GM18511 (cell line): ENCODE measurements around the gene ATP6V0A1.
"Not testable (repeated sequence)": the region's sequence is repeated elsewhere in the genome, so short reads cannot be mapped to it uniquely, and the experiment has no call there.

ENCODE experiments used
- ATAC-seq: cut with Tn5 transposase; IDR thresholded peaks from one replicate; pipeline ENCODE4 v1.9.1; 2021; ENCODE audit warnings: mild to moderate bottlenecking, moderate library complexity; ENCODE audit not compliant: unreplicated experiment

The ATP6V0A1 gene

GRCh38 chr17:42436391-42436790 is 22.3 kb upstream of the ATP6V0A1 start:
- ATAC-seq, result no peak

GRCh38 chr17:42438600-42439567 is 19.8 kb upstream of the ATP6V0A1 start:
- no peak for ATAC-seq

DNA sequence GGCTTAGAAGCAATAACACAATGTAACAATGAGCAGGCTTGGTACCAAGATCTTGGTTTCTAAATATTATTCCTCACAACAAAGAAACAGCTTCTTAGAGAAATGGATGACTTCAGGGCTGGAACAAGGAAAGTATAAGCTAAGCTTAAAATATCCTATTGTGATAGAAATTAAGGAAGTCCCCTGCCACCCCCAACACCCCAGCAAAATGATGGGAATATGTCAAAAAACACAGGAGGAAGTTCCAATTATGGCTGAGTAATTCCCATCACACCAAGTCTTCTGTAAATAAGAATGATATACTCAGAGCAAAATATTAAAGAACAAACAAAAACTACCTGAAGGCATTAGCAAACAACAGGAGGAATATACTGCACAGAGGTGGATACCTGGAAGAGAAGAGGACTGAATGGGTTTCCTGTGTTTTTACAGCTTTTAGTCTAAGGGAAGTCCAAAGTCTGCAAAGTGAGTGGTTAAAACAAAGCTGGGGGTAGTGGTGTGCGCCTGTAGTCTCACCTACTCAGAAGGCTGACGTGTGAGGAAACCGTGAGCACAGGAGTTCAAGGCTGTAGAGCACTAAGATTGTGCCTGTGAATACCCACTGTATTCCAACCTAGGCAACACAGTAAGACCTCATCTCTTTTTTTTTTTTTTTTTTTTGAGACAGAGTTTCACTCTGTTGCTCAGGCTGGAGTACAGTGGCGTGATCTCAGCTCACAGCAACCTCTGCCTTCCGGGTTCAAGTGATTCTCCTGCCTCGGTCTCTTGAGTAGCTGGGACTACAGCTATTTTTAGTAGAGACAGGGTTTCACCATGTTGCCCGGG is 17.1 kb upstream of the ATP6V0A1 start:
- no peak for ATAC-seq

DNA sequence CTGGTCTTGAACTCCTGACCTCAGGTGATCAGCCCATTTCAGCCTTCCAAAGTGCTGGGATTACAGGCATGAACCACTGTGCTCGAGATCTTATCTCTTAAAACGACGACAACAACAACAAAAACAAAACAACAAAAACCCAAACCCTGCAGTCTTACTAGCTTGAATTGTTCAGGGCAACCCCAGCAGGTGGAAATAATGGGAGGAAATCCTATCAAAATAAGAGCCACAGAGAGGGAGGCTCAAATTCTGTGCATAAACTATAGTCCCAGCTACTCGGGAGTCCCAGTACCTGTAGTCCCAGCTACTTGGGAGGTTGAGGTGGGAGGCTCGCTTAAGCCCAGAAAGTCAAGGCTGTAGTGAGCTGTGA is 16.5 kb upstream of the ATP6V0A1 start:
- ATAC-seq, result no peak

GRCh38 chr17:42449176-42449575 is 9.5 kb upstream of the ATP6V0A1 start:
- ATAC-seq, result not testable (repeated sequence)

DNA sequence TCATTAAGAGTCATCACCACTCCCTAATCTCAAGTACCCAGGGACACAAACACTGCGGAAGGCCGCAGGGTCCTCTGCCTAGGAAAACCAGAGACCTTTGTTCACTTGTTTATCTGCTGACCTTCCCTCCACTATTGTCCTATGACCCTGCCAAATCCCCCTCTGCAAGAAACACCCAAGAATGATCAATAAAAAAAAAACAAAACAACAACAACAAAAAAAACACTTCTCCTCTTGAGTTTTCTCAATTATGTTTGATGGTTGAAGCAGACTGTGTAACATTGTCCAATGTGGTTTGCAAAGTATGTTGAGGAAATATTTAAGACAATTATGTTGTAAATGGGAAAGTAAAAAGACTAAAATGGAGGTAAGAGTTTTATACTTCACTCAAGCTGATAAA is 8.8 kb upstream of the ATP6V0A1 start:
- ATAC-seq, result not testable (repeated sequence)

DNA sequence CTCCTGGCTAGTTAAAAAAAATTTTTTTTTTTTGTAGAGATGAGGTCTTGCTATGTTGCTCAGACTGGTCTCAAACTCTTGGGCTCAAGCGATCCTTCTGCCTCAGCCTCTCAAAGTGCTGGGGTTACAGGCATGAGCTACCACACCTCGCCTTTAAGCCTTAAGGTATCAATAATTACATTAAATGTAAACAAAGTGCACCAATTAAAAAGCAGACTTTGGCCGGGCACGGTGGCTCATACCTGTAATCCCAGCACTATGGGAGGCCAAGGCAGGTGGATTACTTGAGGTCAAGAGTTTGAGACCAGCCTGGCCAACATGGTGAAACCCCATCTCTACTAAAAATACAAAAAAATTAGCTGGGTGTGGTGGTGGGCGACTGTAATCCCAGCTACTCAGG is 7.4 kb upstream of the ATP6V0A1 start:
- not testable (repeated sequence) for ATAC-seq

GRCh38 chr17:42453439-42453838 is 5.2 kb upstream of the ATP6V0A1 start:
- ATAC-seq, result no peak

DNA sequence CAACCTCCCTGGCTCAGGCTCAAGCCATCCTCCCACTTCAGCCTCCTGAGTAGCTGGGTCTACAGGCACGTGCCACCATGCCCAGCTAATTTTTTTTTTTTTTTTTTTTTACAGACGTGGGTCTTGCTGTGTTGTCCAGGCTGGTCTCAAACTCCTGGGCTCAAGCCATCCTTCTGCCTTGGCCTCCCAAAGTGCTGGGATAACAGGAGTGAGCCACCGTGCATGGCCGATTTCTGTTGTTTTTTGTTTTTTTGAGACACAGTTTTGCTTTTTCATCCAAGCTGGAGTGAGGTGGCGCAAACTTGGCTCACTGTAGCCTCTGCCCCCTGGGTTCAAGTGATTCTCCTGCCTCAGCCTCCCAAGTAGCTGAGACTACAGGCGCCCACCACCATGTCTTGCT is 3.7 kb upstream of the ATP6V0A1 start:
- not testable (repeated sequence) for ATAC-seq

DNA sequence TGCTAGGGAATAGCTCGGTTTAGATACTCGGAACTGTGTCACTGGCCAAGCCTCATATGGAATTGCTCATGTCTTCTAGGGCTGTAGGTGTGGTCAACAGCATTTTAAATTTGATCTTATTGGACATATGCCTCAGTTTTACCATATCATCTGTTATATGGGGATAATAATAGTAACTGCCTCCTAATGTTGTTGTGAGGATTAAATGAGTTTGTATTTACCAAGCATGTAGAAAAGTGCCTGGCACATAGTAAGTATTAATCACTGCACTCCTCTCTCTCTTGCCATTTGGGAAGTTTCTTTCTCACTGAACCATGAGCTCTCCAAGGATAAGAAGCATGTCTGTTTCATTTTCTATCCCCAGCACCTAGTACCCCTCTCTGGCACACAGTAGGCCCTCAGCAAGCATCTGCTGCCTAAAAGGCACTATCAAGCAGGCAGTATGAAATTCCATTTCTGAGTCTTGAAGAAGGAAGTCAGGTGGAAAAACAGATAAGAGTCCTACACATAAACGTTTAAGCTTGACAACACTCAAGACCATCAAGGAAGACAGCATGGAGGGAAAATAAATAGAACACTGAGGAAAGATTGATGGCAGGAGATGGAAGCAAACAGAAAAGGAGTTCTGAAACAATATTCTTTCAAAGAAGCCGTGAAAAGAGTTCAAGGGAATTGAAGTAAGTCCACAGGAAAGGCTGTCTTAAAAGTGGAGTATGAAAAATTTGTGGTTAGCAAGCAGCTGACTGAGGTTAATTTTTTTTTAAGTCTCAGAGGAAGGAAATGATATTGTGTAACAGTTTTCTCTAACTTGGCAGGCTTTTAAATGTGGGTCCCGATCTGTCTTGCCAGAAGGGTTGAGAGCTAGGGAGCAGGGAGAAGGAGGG is 2.2 kb upstream of the ATP6V0A1 start:
- ATAC-seq, result no peak

DNA sequence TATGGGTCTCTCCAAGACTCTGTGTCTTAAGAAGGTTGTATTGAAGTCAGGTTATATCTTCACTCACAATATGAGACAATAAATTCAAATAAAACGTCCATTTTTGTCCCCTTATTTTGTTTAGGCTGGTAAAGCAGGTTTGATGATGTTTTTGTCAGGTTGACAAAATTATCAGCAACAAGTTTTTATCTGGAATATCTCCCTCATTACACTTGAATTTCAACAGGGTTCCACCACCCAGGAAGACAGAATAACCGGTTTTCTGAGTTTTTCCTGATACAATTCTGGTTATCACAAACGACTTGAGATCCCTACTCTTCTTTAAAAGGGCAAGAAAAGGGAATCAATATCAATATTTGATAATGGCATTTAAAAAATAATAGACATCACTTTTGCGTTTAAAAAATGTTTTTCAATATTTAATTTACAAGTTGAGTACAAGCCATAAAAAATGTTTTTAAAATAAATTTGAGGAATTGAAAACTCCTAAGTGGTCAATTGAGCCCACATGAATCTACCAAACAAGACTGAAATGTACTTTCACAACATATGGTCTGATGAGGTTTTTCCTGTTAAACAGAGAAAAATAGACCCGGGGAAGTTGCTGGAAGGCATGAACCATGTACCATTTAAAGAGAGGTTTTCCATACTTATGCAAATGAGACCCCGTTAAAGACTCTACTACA is 1.4 kb upstream of the ATP6V0A1 start:
- ATAC-seq, result no peak

- ATAC-seq, result no peak
Measured at GRCh38 chr17:42459256-42459800, 650 bp downstream of the ATP6V0A1 start.

DNA sequence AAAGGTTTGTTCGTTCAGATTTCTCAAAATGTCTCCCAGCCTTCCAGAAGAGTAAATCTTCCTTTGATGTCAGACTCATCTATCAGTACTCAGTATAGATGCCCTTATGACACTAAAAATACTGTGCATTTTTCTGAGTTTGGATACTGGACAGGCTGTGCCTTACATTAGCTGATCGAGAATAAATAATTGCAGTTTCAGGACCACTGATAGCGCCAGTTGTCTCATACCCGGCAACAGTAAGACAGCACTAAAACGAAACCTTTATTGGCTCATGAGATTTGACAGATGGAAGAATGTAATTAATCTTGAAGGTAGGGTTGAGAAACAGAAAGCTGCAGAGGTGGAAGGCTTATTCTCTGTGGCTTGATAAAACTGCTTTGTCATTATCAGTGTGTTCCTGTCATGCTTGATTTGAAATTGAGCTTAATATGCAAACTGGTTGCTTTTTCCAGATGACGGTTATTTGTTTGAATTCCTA is 1.2 kb downstream of the ATP6V0A1 start:
- ATAC-seq, result no peak

GRCh38 chr17:42460371-42460770 is 1.7 kb downstream of the ATP6V0A1 start:
- no peak for ATAC-seq

DNA sequence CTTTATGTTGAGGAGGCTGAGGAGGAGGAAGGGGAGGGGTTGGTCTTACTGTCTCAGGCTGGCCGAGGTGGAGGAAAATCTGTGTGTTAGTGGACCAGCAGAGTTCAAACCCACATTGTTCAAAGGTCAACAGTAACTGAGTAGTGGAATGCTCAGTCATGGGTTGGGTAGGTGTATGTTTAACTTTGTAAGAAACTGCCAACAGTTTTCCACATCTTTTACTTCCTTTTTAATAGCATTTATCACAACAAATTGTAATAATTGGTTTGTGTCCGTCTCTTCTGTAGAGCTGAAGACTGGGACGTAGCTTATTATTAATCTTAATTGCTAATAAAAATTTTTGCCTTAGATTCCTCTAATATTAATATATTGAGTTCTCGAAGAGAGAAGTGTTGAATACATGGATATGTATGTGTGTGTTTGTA is 5.3 kb downstream of the ATP6V0A1 start:
- no peak for ATAC-seq

DNA sequence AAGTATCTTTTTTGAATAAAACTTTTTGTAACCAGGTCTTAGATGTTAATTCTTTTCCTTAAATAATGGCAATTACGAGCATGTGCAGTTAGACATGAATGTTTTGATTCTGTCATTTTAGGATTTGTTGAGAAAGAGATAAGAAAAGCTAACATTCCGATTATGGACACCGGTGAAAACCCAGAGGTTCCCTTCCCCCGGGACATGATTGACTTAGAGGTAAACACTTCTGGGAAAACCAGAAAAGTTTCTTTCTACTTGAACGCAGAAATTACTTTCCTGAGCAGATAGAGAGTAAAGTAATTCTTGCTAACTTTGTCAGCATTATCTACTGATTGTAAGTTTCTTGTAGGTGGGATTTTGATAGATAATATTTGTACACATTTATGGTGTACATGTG is 9.2 kb downstream of the ATP6V0A1 start:
- ATAC-seq, result no peak

GRCh38 chr17:42472709-42473521 is 14.2 kb downstream of the ATP6V0A1 start:
- ATAC-seq, result no peak

- ATAC-seq, result no peak
Measured at GRCh38 chr17:42474276-42474675, 15.6 kb downstream of the ATP6V0A1 start.

DNA sequence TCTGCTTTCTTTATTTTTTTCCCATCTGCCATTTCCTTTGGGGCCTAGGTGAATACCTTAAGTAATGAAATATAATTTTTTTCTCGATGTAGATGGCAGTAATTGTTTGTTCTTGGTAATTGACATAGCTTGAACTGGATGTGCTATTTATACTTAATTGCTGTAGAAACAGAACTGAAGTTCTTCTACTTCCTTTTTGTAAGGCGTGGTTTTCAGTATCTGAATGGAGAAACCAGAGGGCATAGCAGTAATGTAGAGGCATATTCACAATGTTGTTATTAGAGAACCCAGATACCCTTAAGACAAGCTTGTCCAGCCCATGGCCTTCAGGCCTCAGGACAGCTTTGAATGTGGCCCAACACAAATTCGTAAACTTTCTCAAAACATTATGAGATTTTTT is 16.4 kb downstream of the ATP6V0A1 start:
- no peak for ATAC-seq
